H9 (cell line): Measurements from ENCODE around the gene PCDHAC2. TPM values are rescaled to one million over a fixed set of nuclear protein-coding genes. Genes with fewer than 3 reads are reported as not detected.

ENCODE experiments used
- DNase-seq: peaks from one replicate; pipeline ENCODE4 v3.0.0-alpha.2; 2017
- H2AFZ ChIP-seq: one replicate; pipeline ENCODE4 v1.6.1; 2013; ENCODE audit warnings: mild to moderate bottlenecking, low read length, control low read depth, moderate library complexity
- H2AK5ac ChIP-seq: 2 replicates; pipeline ENCODE4 v1.6.1; 2013; ENCODE audit warnings: low read length, control low read depth, mixed read lengths; ENCODE audit not compliant: insufficient read length
- H2BK120ac ChIP-seq: one replicate; pipeline ENCODE4 v1.6.1; 2013; ENCODE audit warnings: low read depth, mild to moderate bottlenecking, low read length, control low read depth, inconsistent platforms; ENCODE audit not compliant: poor library complexity, severe bottlenecking
- H2BK12ac ChIP-seq: 2 replicates; pipeline ENCODE4 v1.6.1; 2013; ENCODE audit warnings: low read length, control low read depth, mixed read lengths, low read depth; ENCODE audit not compliant: insufficient read length
- H2BK15ac ChIP-seq: 2 replicates; pipeline ENCODE4 v1.6.1; 2013; ENCODE audit warnings: low read depth, low read length, control low read depth
- H2BK20ac ChIP-seq: one replicate; pipeline ENCODE4 v1.6.1; 2013; ENCODE audit warnings: low read depth, mild to moderate bottlenecking, low read length, control low read depth, inconsistent platforms; ENCODE audit not compliant: poor library complexity, severe bottlenecking
- H2BK5ac ChIP-seq: 2 replicates; pipeline ENCODE4 v1.6.1; 2013; ENCODE audit warnings: low read length, control low read depth, mixed read lengths; ENCODE audit not compliant: insufficient read length
- H3K14ac ChIP-seq: 2 replicates; pipeline ENCODE4 v1.6.1; 2013; ENCODE audit warnings: low read length, control low read depth; ENCODE audit not compliant: insufficient read depth
- H3K18ac ChIP-seq: 2 replicates; pipeline ENCODE4 v1.6.1; 2013; ENCODE audit warnings: low read depth, mild to moderate bottlenecking, mixed read lengths, low read length, control low read depth; ENCODE audit not compliant: insufficient read length
- H3K23ac ChIP-seq: 2 replicates; pipeline ENCODE4 v1.6.1; 2013; ENCODE audit warnings: low read length, control low read depth, mixed read lengths, low read depth; ENCODE audit not compliant: insufficient read length
- H3K23me2 ChIP-seq: 2 replicates; pipeline ENCODE4 v1.6.1; 2013; ENCODE audit warnings: low read depth, mild to moderate bottlenecking, mixed read lengths, low read length, control low read depth; ENCODE audit not compliant: insufficient read length, poor library complexity, severe bottlenecking
- H3K27ac ChIP-seq: 2 replicates; pipeline ENCODE4 v1.5.1; 2013; ENCODE audit warnings: low read length, control low read depth, mixed read lengths, low read depth; ENCODE audit not compliant: insufficient read length
- H3K27me3 ChIP-seq: 2 replicates; pipeline ENCODE4 v1.6.1; 2013; ENCODE audit warnings: low read length, control low read depth, inconsistent platforms; ENCODE audit not compliant: insufficient read depth
- H3K4ac ChIP-seq: 2 replicates; pipeline ENCODE4 v1.6.1; 2013; ENCODE audit warnings: low read depth, mild to moderate bottlenecking, control low read depth, inconsistent platforms, low read length, moderate library complexity
- H3K4me1 ChIP-seq: 2 replicates; pipeline ENCODE4 v1.6.1; 2013; ENCODE audit warnings: low read length, control low read depth, inconsistent platforms; ENCODE audit not compliant: insufficient read depth
- H3K4me2 ChIP-seq: 2 replicates; pipeline ENCODE4 v1.6.1; 2013; ENCODE audit warnings: low read length, control low read depth, mixed read lengths; ENCODE audit not compliant: insufficient read length, insufficient read depth
- H3K56ac ChIP-seq: 2 replicates; pipeline ENCODE4 v1.6.1; 2013; ENCODE audit warnings: low read depth, mild to moderate bottlenecking, mixed read lengths, low read length, control low read depth; ENCODE audit not compliant: insufficient read length
- H3K79me1 ChIP-seq: 2 replicates; pipeline ENCODE4 v1.6.1; 2013; ENCODE audit warnings: low read depth, mild to moderate bottlenecking, moderate library complexity, low read length, control low read depth, inconsistent platforms; ENCODE audit not compliant: insufficient read depth, poor library complexity, severe bottlenecking
- H3K79me2 ChIP-seq: 2 replicates; pipeline ENCODE4 v1.6.1; 2013; ENCODE audit warnings: low read length, control low read depth, inconsistent platforms; ENCODE audit not compliant: insufficient read depth
- H3K9ac ChIP-seq: 2 replicates; pipeline ENCODE4 v1.6.1; 2013; ENCODE audit warnings: low read length, control low read depth, mixed read lengths; ENCODE audit not compliant: insufficient read length; ENCODE audit errors: extremely low read depth
- H3K9me3 ChIP-seq: one replicate; pipeline ENCODE4 v1.6.1; 2013; ENCODE audit warnings: low read depth, low read length, inconsistent platforms; ENCODE audit not compliant: control insufficient read depth
- H3T11ph ChIP-seq: one replicate; pipeline ENCODE4 v1.6.1; 2013; ENCODE audit warnings: mild to moderate bottlenecking, low read length, control low read depth, inconsistent platforms
- H4K20me1 ChIP-seq: one replicate; pipeline ENCODE4 v1.6.1; 2013; ENCODE audit not compliant: control insufficient read depth, insufficient read length, insufficient read depth
- H4K5ac ChIP-seq: 2 replicates; pipeline ENCODE4 v1.6.1; 2013; ENCODE audit warnings: low read depth, mild to moderate bottlenecking, mixed read lengths, low read length, control low read depth; ENCODE audit not compliant: insufficient read length
- H4K8ac ChIP-seq: replicated peaks from 2 replicates; pipeline ENCODE4 v1.6.1; 2013; ENCODE audit warnings: low read length, control low read depth, mixed read lengths, low read depth; ENCODE audit not compliant: insufficient read length
- H4K91ac ChIP-seq: 2 replicates; pipeline ENCODE4 v1.6.1; 2013; ENCODE audit warnings: low read depth, mild to moderate bottlenecking, moderate library complexity, mixed read lengths, low read length, control low read depth; ENCODE audit not compliant: insufficient read length
- H3K27ac Mint-ChIP-seq, 3 experiments: 2 replicates in 2 of 3; 3 replicates in 1 of 3; pipeline ENCODE4 v1.8.0; 2020 to 2021; ENCODE audit warnings: mixed read lengths in 3 of 3, mild to moderate bottlenecking in 1 of 3, moderate library complexity in 1 of 3
- H3K27me3 Mint-ChIP-seq: 2 replicates; pipeline ENCODE4 v1.8.0; 2021; ENCODE audit warnings: low read depth, mild to moderate bottlenecking, moderate library complexity, mixed read lengths
- H3K36me3 Mint-ChIP-seq, 3 experiments: 2 replicates in 2 of 3; 3 replicates in 1 of 3; pipeline ENCODE4 v1.8.0; 2020 to 2021; ENCODE audit warnings: low read depth in 3 of 3, mixed read lengths in 3 of 3; ENCODE audit not compliant: insufficient read depth in 1 of 3
- H3K4me1 Mint-ChIP-seq, 2 experiments: 2 replicates each; pipeline ENCODE4 v1.8.0; 2020; ENCODE audit warnings: mixed read lengths in 2 of 2
- H3K4me3 Mint-ChIP-seq, 2 experiments: 2 replicates in 1 of 2; 3 replicates in 1 of 2; pipeline ENCODE4 v1.8.0; 2020 to 2021; ENCODE audit warnings: mild to moderate bottlenecking in 2 of 2, mixed read lengths in 2 of 2, moderate library complexity in 1 of 2
- H3K9me3 Mint-ChIP-seq, 2 experiments: 2 replicates in 1 of 2; 3 replicates in 1 of 2; pipeline ENCODE4 v1.8.0; 2020; ENCODE audit warnings: mild to moderate bottlenecking in 2 of 2, mixed read lengths in 2 of 2, moderate library complexity in 1 of 2
- total RNA-seq: library from RNA; stranded (reverse); gene quantifications from 2 replicates; pipeline ENCODE4 v1.2.1, GENCODE V29; 2021
- TF ChIP-seq, protein P1 (sequence below): fragments of 200-600 bp; sonication (generic); conservative IDR thresholded peaks from 3 replicates; pipeline ENCODE4 v1.8.0; 2021; ENCODE audit warnings: antibody characterized with exemption, mild to moderate bottlenecking

The PCDHAC2 gene
- total RNA-seq, 1 experiment from 2014 or later = 4.8 TPM

DNA sequence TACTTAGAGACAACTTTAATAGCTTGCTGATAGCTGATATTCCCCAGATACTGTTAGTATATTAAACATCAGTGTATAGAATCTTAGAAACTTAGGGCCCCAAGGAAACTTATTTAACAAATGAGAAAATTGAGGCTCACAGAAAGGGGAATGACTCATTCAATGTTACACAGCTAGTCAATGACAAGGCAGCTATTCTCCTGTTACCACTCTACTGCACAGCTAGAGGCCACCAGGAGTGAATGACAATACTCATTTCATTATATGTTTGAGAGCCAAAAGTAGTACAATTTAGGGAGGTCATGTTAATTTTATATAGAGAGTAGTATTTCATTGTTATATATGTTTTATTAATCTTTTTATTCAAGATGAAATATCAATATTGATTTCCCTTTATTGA lies 51.7 kb downstream of the PCDHAC2 start:
- Histone ChIP-seq H3K14ac (no peak overlapping the region), H3K27ac (no peak overlapping the region), H3K4ac (no peak overlapping the region), H3K18ac (no peak overlapping the region), H3T11ph (no peak overlapping the region), H2BK15ac (no peak overlapping the region), H3K4me2 (no peak overlapping the region), H3K79me1 (no peaks in the 10 kb centered on the region), H2BK12ac (no peak overlapping the region), H3K9me3 (no peaks in the 10 kb centered on the region), H2BK5ac (no peak overlapping the region), H3K79me2 (no peaks in the 10 kb centered on the region), H3K23me2 (no peaks in the 10 kb centered on the region), H3K56ac (no peak overlapping the region), H4K91ac (no peak overlapping the region), H2AK5ac (no peak overlapping the region), H3K9ac (no peak overlapping the region), H4K20me1 (no peaks in the 10 kb centered on the region), H2AFZ (no peak overlapping the region), H4K8ac (no peak overlapping the region), H3K4me1 (no peaks in the 10 kb centered on the region), H3K23ac (no peak overlapping the region), H2BK120ac (no peak overlapping the region), H2BK20ac (no peak overlapping the region), H3K27me3 (no peaks in the 10 kb centered on the region), H4K5ac (no peak overlapping the region)
- Mint-ChIP-seq H3K4me1 (peaks cover 4 to 5% of the 10 kb centered on the region in 2 experiments; a peak in 3 of 4 replicates), H3K4me3 (no peak overlapping the region), H3K27ac (no peak overlapping the region), H3K9me3 (no peaks in the 10 kb centered on the region), H3K36me3 (no peaks in the 10 kb centered on the region), H3K27me3 (no peaks in the 10 kb centered on the region)
- DNase-seq = no peak
- TF ChIP-seq, protein P1, sequence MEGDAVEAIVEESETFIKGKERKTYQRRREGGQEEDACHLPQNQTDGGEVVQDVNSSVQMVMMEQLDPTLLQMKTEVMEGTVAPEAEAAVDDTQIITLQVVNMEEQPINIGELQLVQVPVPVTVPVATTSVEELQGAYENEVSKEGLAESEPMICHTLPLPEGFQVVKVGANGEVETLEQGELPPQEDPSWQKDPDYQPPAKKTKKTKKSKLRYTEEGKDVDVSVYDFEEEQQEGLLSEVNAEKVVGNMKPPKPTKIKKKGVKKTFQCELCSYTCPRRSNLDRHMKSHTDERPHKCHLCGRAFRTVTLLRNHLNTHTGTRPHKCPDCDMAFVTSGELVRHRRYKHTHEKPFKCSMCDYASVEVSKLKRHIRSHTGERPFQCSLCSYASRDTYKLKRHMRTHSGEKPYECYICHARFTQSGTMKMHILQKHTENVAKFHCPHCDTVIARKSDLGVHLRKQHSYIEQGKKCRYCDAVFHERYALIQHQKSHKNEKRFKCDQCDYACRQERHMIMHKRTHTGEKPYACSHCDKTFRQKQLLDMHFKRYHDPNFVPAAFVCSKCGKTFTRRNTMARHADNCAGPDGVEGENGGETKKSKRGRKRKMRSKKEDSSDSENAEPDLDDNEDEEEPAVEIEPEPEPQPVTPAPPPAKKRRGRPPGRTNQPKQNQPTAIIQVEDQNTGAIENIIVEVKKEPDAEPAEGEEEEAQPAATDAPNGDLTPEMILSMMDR = no peak

Other genes starting within 250 kb of the PCDHAC2 start
- gene PCDHA1, start 180.3 kb upstream of the PCDHAC2 start, total RNA-seq = 0.44 and 0.61 TPM in 2 replicates
- gene PCDHA2, start 171.6 kb upstream of the PCDHAC2 start, total RNA-seq = 0.18 and 0.20 TPM in 2 replicates
- gene PCDHA3, start 165.4 kb upstream of the PCDHAC2 start, total RNA-seq = 0.20 TPM in 1 of 2 replicates, not detected in the other
- gene PCDHA4, start 159.4 kb upstream of the PCDHAC2 start, total RNA-seq = 3.5 and 3.9 TPM in 2 replicates
- 0.33 and 0.39 TPM in 2 replicates for gene PCDHA5, start 144.9 kb upstream of the PCDHAC2 start, total RNA-seq
- 4.5 and 4.9 TPM in 2 replicates for gene PCDHA6, start 138.5 kb upstream of the PCDHAC2 start, total RNA-seq
- gene PCDHA7, start 132.2 kb upstream of the PCDHAC2 start, total RNA-seq = 0.48 and 0.86 TPM in 2 replicates
- gene PCDHA8, start 125.3 kb upstream of the PCDHAC2 start, total RNA-seq = 0.57 and 0.79 TPM in 2 replicates
- gene PCDHA9, start 118.1 kb upstream of the PCDHAC2 start, total RNA-seq = 0.46 and 0.55 TPM in 2 replicates
- 10.4 and 10.7 TPM in 2 replicates for gene PCDHA10, start 110.6 kb upstream of the PCDHAC2 start, total RNA-seq
- gene PCDHA11, start 97.5 kb upstream of the PCDHAC2 start, total RNA-seq = 6.3 and 6.6 TPM in 2 replicates
- gene PCDHA12, start 91.2 kb upstream of the PCDHAC2 start, total RNA-seq = 7.1 and 7.2 TPM in 2 replicates
- gene PCDHA13, start 84.4 kb upstream of the PCDHAC2 start, total RNA-seq = 1.0 and 1.1 TPM in 2 replicates
- 8.0 and 8.7 TPM in 2 replicates for gene PCDHAC1, start 40.2 kb upstream of the PCDHAC2 start, total RNA-seq
- gene PCDHB1, start 84.9 kb downstream of the PCDHAC2 start, total RNA-seq = 0.07 and 0.11 TPM in 2 replicates
- gene PCDHB2, start 128.1 kb downstream of the PCDHAC2 start, total RNA-seq = 26.3 and 27.7 TPM in 2 replicates
- gene PCDHB3, start 134.0 kb downstream of the PCDHAC2 start, total RNA-seq = 2.0 and 2.3 TPM in 2 replicates
- 1.3 and 1.6 TPM in 2 replicates for gene PCDHB4, start 155.3 kb downstream of the PCDHAC2 start, total RNA-seq
- 2.8 and 2.9 TPM in 2 replicates for gene PCDHB5, start 168.7 kb downstream of the PCDHAC2 start, total RNA-seq
- gene PCDHB6, start 183.6 kb downstream of the PCDHAC2 start, total RNA-seq = 0.22 TPM in 1 of 2 replicates, not detected in the other
- 0.42 and 0.52 TPM in 2 replicates for gene PCDHB7, start 206.2 kb downstream of the PCDHAC2 start, total RNA-seq
- gene PCDHB8, start 211.3 kb downstream of the PCDHAC2 start, total RNA-seq = 0.57 and 0.86 TPM in 2 replicates
- 6.5 and 8.0 TPM in 2 replicates for gene PCDHB16, start 215.9 kb downstream of the PCDHAC2 start, total RNA-seq
- gene PCDHB9, start 220.7 kb downstream of the PCDHAC2 start, total RNA-seq = 2.6 and 2.9 TPM in 2 replicates
- gene PCDHB10, start 225.9 kb downstream of the PCDHAC2 start, total RNA-seq = 1.5 and 1.6 TPM in 2 replicates
- gene PCDHB11, start 233.2 kb downstream of the PCDHAC2 start, total RNA-seq = 1.9 and 2.0 TPM in 2 replicates
- 2.3 and 3.1 TPM in 2 replicates for gene PCDHB12, start 242.2 kb downstream of the PCDHAC2 start, total RNA-seq
- 1.5 and 1.7 TPM in 2 replicates for gene PCDHB13, start 247.4 kb downstream of the PCDHAC2 start, total RNA-seq